DMS153 treated with DMSO at 0.1 percent for 48 hours (cell line): ENCODE results near the gene SPSB4.
A peak's percentile ranks its signal among the peaks of the same experiment; 100 is the strongest.
"Not testable (repeated sequence)": the region's sequence is repeated elsewhere in the genome, so short reads cannot be mapped to it uniquely, and the experiment has no call there.

Experiments used
- DNase-seq: peaks from one replicate; lab custom pipeline; 2025; ENCODE audit not compliant: unreplicated experiment; lab: John Stamatoyannopoulos, UW

The SPSB4 gene

GRCh38 chr3:141050576-141051442, at the start of gene SPSB4:
TSS of gene SPSB4 (plus strand) at chr3:141051347. CDS start at chr3:141066105, 14,758 bp downstream.
- peak; percentile 36 for DNase-seq

DNA sequence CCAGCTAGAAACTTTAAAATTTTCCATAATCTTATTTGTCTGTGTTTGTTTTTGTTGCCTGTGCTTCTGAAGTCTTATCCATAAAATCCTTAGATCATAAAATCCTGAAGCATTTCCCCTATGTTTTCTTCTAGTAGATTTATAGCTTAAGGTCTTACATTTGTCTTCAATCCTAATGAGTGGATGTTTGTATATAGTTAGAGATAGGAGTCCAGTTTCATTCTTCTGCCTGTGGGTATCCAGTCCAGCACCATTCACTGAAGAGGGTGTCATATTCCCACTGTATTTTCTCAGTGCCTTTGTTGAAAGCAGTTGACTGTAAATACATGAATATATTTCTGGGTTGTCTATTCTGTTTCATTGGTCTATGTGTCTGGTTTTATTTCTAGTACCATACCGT, 44.8 kb upstream of the SPSB4 start:
- no peak for DNase-seq

DNA sequence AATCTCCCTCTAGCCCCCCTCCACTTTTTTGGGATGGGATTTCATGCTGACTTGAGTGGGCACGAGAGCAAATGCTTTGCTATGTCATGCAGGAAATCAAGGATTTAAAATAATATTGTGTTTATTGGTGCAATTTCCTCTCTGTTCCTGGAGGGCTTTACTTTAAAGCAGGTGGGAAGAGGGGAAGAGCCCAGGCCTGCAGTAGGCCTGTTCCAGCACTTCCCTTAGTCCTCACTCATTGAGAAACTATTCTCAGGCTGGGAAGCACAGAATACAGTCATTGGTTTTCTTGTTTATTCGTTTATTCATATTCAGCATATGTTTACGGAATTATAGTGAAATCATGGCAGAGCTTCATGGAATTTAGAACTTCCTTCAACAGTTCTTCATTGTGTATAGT, 41.7 kb upstream of the SPSB4 start:
- DNase-seq: no peak

- DNase-seq: peak; percentile 46
Measured at GRCh38 chr3:141011232-141011996, 39.7 kb upstream of the SPSB4 start.

DNA sequence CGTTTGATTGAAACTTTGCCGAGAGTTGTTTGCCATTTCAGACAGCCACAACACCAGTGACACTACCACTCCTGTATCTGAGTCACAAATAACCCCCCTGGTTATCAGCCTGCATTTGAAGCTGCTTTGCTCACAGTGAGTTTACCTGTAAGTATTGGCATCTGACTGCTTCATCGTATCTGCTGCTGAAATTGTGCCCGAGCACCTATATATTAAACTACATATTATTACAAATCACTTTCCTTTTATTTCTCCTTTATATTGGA, 39.2 kb upstream of the SPSB4 start:
- no peak for DNase-seq

DNA sequence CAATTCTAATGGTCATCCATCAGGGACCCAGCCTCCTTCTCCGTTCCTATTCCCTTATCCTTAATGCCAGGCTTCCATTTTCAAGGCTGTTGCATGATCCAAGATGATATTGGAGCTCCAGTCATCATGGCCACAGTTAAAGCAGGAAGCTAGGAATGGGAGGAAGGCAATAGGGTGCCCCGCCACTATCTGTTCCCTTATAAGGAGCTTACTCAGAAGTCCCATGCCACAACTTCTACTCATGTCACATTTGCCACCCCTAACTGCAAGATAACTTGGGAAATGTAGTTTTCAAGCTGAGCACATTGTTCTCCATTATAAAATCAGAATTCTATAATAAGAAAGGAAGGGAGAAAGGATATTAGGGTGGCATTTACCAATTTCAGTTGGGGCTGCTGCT, 38.6 kb upstream of the SPSB4 start:
- DNase-seq: no peak

DNA sequence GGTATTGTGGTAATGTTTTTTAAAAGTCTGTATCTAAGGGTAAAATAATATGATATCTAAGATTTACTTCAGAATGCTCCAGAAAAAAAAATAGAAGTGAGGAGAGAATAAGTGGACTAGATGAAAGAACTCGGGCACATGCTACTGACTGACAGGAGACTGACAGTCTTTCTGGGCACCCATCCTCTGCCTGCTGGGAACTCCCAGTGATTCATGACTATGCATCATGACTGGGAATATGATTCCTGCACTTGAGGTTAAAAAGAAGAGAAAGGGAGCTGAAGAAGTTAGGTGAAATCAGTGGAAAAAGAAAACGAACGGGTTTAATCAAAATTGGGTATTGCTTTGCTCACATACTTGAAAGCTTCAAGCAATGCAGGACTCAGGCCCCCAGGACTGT, 35.7 kb upstream of the SPSB4 start:
- no peak for DNase-seq

DNA sequence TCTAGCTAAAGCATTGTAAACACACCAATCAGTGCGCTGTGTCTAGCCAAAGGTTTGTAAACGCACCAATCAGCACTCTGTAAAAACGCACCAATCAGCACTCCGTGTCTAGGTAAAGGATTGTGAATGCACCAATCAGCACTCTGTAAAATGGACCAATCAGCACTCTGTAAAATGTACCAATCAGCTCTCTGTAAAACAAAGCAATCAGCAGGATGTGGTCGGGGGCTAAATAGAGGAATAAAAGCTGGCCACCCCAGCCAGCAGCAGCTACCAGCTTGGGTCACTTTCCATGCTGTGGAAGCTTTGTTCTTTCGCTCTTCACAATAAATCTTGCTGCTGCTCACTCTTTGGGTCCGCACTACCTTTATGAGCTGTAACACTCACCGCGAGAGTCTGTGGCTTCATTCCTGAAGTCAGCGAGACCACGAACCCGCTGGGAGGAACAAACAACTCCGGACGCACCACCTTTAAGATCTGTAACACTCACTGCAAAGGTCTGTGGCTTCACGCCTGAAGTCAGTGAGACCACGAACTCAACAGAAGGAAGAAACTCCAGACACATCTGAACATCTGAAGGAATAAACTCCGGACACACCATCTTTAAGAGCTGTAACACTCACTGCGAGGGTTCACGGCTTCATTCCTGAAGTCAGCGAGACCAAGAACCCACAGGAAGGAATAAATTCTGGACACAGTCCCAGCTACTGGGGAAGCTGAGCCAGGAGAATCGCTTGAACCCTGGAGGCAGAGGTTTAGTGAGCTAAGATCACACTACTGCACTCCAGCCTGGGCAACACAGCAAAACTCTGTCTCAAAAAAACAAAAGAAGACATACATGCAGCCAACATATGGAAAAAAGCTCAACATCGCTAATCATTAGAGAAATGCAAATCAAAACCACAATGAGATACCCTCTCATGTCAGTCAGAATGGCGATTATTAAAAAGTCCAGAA, 33.5 kb upstream of the SPSB4 start:
- not testable (repeated sequence) for DNase-seq

- DNase-seq: no peak
Measured at GRCh38 chr3:141019244-141019643, 31.9 kb upstream of the SPSB4 start.

DNA sequence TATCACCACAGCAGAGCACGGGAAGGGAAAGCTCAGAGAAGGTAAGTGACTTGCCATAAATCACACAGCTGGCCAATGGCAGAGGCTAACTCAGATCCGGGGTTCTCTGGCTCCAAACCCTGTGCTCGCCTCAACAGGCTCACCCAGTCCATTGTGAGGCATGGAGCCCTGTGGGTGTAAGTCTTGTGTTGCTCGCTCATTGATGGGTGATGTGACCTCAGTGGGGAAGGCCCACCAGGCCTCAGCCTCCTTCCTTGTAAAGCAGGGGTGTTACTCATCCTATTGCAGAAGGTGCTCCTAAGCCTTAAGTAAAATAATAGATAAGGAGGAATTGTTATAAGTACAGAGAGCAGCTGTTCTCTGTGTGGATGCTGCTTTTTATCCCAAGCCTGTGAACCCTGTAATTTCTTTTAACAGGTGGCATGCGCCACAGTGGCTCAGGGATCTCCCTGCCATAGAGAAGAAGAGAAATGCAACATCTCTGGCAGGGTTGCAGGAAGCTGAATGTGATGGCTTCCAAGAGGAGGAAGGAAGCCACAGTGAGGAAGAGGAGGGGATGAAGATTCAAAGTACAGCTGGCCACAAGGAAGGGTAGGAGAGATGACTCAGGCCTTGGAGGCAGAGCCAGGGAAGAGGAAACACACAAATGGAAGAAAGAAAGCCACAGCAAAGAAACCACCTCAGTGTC, 30.9 kb upstream of the SPSB4 start:
- DNase-seq: no peak

DNA sequence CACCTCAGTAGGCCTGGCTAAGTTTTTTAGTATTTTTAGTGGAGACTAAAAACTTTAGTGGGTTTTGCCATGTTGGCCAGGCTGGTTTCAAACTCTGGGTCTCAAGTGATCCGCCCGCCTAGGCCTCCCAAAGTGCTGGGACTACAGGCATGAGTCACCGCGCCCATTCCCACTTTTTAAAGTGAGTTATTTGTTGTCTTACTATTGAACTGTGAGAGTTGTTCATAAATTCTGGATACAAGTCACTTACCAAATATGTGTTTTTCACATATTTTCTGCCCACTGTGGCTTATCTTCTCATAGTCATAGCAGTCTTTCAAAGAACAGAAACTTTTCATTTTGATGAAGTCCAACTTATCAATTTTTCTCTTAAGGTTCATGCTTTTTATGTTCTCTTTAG, 29.9 kb upstream of the SPSB4 start:
- no peak for DNase-seq

GRCh38 chr3:141030296-141030695, 20.9 kb upstream of the SPSB4 start:
- no peak for DNase-seq

GRCh38 chr3:141039589-141039988, 11.6 kb upstream of the SPSB4 start:
- DNase-seq: no peak

- DNase-seq: no peak
Measured at GRCh38 chr3:141044695-141045641, 6.2 kb upstream of the SPSB4 start.

DNA sequence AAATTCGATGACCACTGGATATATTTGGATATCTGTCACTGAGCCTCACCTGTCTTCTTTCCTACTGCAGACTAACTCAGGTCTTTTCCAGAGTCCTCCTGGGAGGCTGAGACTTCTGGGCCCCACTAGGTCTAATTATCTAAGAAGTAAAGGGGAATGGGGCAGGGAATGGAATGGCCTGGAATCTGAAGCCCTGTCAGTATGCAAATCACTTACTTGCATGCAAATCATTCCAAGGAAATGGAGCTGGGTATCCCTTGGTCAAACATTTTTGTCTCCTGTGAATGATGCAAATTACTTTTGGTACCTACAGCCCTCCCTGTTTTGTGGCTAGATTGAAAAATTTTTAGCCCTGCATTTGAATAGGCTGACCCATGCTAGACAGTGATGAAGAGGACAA, 5.3 kb upstream of the SPSB4 start:
- DNase-seq: no peak

- DNase-seq: no peak
Measured at GRCh38 chr3:141047168-141047567, 4.0 kb upstream of the SPSB4 start.

DNA sequence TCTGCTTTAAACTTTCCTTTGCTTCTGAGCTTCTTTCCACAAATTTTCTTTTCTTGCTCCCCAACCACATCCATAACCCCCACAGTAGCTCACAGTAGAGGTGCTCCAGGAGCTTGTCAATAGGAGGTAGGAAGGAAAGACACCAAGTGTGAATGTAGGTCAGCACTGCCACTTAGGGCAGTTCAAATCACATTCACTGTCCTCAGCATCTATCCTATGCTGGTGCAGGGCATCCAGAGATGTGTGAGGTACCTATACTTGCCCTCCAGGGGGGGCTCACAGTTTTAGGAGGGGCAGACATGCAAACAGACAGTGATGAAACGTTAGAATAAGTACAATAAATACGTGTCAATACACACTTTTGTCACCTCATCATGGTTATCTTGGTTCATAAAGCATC, 1.5 kb upstream of the SPSB4 start:
- peak; percentile 13 for DNase-seq

- DNase-seq: peak; percentile 8
Measured at GRCh38 chr3:141051443-141052200, 475 bp downstream of the SPSB4 start.
